AG04449 (cell line): ENCODE measurements around the gene DROSHA.

Experiments
- CTCF ChIA-PET: fragments of 350-600 bp; formaldehyde crosslinking; extraction: SDS; loops from one replicate; lab custom pipeline; 2021; ENCODE audit warnings: antibody characterized with exemption; lab: Yijun Ruan, JAX
- POLR2A ChIA-PET: fragments of 400-600, 350-600 bp; formaldehyde crosslinking; extraction: SDS; loops from one replicate; lab custom pipeline; 2020; ENCODE audit warnings: antibody characterized with exemption, inconsistent platforms; lab: Yijun Ruan, JAX
- DNase-seq: peaks from one replicate; pipeline ENCODE4 v3.0.0-alpha.2; 2010; ENCODE audit warnings: low read depth, low spot score
- H3K4me3 ChIP-seq: 2 replicates; pipeline ENCODE4 v1.5.1; 2011; ENCODE audit warnings: low read depth, mild to moderate bottlenecking, control low read depth, low read length
- CTCF ChIP-seq: IDR thresholded peaks from one replicate; pipeline ENCODE4 v1.5.1; 2011; ENCODE audit warnings: mild to moderate bottlenecking, moderate library complexity, low read length, control low read depth, inconsistent platforms; ENCODE audit not compliant: insufficient read depth; ENCODE audit errors: missing control alignments

DROSHA gene

DNA sequence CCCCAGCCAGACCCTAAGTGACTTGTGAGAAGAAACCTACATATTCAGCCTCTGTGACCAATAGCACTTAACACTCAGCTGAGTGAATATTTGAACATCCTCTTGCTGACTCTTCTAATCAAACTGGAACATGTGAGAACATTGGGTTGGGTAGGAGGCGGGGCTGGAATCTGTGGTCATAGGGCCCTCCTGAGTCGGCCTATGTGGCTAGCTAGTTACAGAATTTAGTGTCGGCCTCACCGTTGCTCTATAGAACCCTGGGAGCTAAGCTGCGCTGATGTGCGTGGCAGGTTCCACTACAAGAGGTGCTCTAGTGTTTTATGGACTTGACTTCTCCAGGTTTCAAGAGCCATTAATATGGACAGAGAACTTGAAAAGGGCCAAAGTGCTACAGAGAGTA is 138.8 kb downstream of the DROSHA start:
- ChIA-PET POLR2A (no interaction called here), CTCF (no interaction called here)
- no peak overlapping the region for H3K4me3 ChIP-seq
- DNase-seq, result no peak
- no peak for TF ChIP-seq CTCF

GRCh38 chr5:31392061-31392460 is 139.8 kb downstream of the DROSHA start:
- CTCF ChIA-PET, result no interaction called here

GRCh38 chr5:31390256-31390655 is 141.6 kb downstream of the DROSHA start:
- CTCF ChIA-PET, result no interaction called here
- no peak for DNase-seq
- no peak overlapping the region for H3K4me3 ChIP-seq
- POLR2A ChIA-PET, result no interaction called here
- TF ChIP-seq CTCF, result no peak

More at GRCh38 chr5:31392061-31392460, 139.8 kb downstream of the DROSHA start:
- TF ChIP-seq CTCF, result no peak
- no peak overlapping the region for H3K4me3 ChIP-seq
- no peak for DNase-seq
- POLR2A ChIA-PET, result no interaction called here

GRCh38 chr5:31385774-31386537 is 145.9 kb downstream of the DROSHA start:
- no peak for TF ChIP-seq CTCF
- H3K4me3 ChIP-seq, result no peak overlapping the region
- no peak for DNase-seq
- ChIA-PET POLR2A (no interaction called here), CTCF (interaction anchor here (1.1 kb wide), 1 partner anchor 11 kb away, joined by 3 read pairs; no protein-coding TSS in a partner anchor)

DNA sequence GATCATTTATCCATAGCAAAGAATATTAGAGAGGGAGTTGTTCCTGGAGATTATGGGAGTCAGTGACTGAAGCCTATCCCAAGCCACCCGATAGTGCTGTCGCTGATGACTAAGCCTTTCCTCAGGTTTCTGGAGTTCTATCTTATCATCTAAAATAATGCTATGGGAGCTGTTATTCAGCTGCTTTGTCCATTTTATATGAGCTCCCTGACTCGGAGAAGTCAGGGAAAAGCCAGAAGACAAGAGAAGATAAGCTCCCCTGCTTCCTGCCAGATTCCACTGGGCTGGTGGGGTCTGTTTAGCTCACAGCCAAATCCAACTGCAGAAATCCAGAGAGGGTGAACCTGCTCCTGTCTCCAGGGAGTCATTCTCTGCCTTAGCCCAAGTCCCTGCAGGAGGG is 148.2 kb downstream of the DROSHA start:
- CTCF ChIA-PET, result interaction anchor here (1.3 to 1.5 kb wide), 2 partner anchors 10 to 153 kb away, joined by 3 read pairs; no protein-coding TSS in a partner anchor
- no peak for DNase-seq
- TF ChIP-seq CTCF, result no peak
- POLR2A ChIA-PET, result no interaction called here
- no peak overlapping the region for H3K4me3 ChIP-seq

GRCh38 chr5:31382051-31382878 is 149.6 kb downstream of the DROSHA start:
- no peak for DNase-seq
- no peak overlapping the region for H3K4me3 ChIP-seq
- TF ChIP-seq CTCF, result no peak
- POLR2A ChIA-PET, result interaction anchor here (1.0 kb wide), 1 partner anchor 15 kb away, joined by 3 read pairs; no protein-coding TSS in a partner anchor
- CTCF ChIA-PET, result no interaction called here
